SK-N-SH (cell line): ENCODE data around the gene SSPN. TPM values are rescaled to one million over a fixed set of nuclear protein-coding genes. Genes with fewer than 3 reads are reported as not detected.

Experiments
- CTCF ChIA-PET: fragments of 300-600, 350-600 bp; formaldehyde crosslinking; extraction: SDS; loops from one replicate; lab custom pipeline; 2021; lab: Yijun Ruan, JAX
- POLR2A ChIA-PET: fragments of 350-600 bp; sonication (Branson Sonifier 250); formaldehyde crosslinking; extraction: SDS; loops from one replicate; lab custom pipeline; 2020; ENCODE audit warnings: antibody characterized with exemption, inconsistent platforms; lab: Yijun Ruan, JAX
- DNase-seq: peaks from one replicate; pipeline ENCODE4 v3.0.0; 2012
- H2AFZ ChIP-seq: fragments of 200-600 bp; sonication (generic); 2 replicates; pipeline ENCODE4 v1.8.1; 2016; ENCODE audit warnings: antibody characterized with exemption, mild to moderate bottlenecking, low read depth
- H3F3A ChIP-seq: fragments of 200-600 bp; sonication (generic); replicated peaks from 2 replicates; pipeline ENCODE3; 2016; ENCODE audit warnings: antibody characterized with exemption, mild to moderate bottlenecking; ENCODE audit not compliant: insufficient read depth
- H3K27ac ChIP-seq, 2 experiments: fragments of 200-500 bp in 1 of 2; fragments of 200-600 bp in 1 of 2; sonication (Bioruptor generic) in 1 of 2; sonication (generic), shearing (Covaris generic) in 1 of 2; 2 replicates each; pipeline versions ENCODE4 v1.5.1 to v1.6.1; 2014 to 2016; ENCODE audit warnings: low read depth in 2 of 2, inconsistent platforms in 1 of 2, low read length in 1 of 2, mild to moderate bottlenecking in 1 of 2, mixed read lengths in 1 of 2
- H3K27me3 ChIP-seq: fragments of 200-600 bp; sonication (generic), shearing (Covaris generic); 2 replicates; pipeline ENCODE4 v1.6.1; 2016; ENCODE audit warnings: mixed run types; ENCODE audit not compliant: insufficient read depth
- H3K36me3 ChIP-seq, 2 experiments: fragments of 200-500 bp in 1 of 2; fragments of 200-600 bp in 1 of 2; sonication (Bioruptor generic) in 1 of 2; sonication (generic) in 1 of 2; replicated peaks in 1 of 2; 2 replicates each; pipeline versions ENCODE3 to v1.5.1; 2014 to 2016; ENCODE audit warnings: low read length in 1 of 2, mild to moderate bottlenecking in 1 of 2; ENCODE audit not compliant: insufficient read depth in 2 of 2, control insufficient read depth in 1 of 2
- H3K4me1 ChIP-seq, 2 experiments: fragments of 200-500 bp in 1 of 2; fragments of 200-600 bp in 1 of 2; sonication (Bioruptor generic) in 1 of 2; sonication (generic), shearing (Covaris generic) in 1 of 2; 2 replicates each; pipeline versions ENCODE4 v1.5.1 to v1.6.1; 2014 to 2016; ENCODE audit warnings: low read depth in 1 of 2, low read length in 1 of 2, mixed run types in 1 of 2; ENCODE audit not compliant: insufficient read depth in 2 of 2, control insufficient read depth in 1 of 2
- H3K4me2 ChIP-seq: fragments of 200-600 bp; sonication (generic), shearing (Covaris generic); 2 replicates; pipeline ENCODE4 v1.6.1; 2017; ENCODE audit warnings: mixed run types
- H3K4me3 ChIP-seq, 2 experiments: fragments of 200-500 bp in 1 of 2; fragments of 200-600 bp in 1 of 2; sonication (Bioruptor generic) in 1 of 2; sonication (generic), shearing (Covaris generic) in 1 of 2; 2 replicates each; pipeline versions ENCODE4 v1.5.1 to v1.8.1; 2014 to 2016; ENCODE audit warnings: low read depth in 2 of 2, inconsistent platforms in 1 of 2, low read length in 1 of 2, mild to moderate bottlenecking in 1 of 2, mixed read lengths in 1 of 2, moderate library complexity in 1 of 2
- H3K79me2 ChIP-seq: fragments of 200-600 bp; sonication (generic); 2 replicates; pipeline ENCODE4 v1.8.1; 2017; ENCODE audit warnings: mild to moderate bottlenecking; ENCODE audit not compliant: insufficient read depth
- H3K9ac ChIP-seq: fragments of 200-600 bp; sonication (generic); 2 replicates; pipeline ENCODE4 v1.6.1; 2017; ENCODE audit warnings: mixed run types
- H3K9me2 ChIP-seq: fragments of 200-600 bp; sonication (generic); 2 replicates; pipeline ENCODE4 v1.6.1; 2017; ENCODE audit warnings: mixed run types
- H3K9me3 ChIP-seq: fragments of 200-600 bp; sonication (generic); 2 replicates; pipeline ENCODE4 v1.6.1; 2017; ENCODE audit warnings: mixed run types, mild to moderate bottlenecking, moderate library complexity
- H4K20me1 ChIP-seq: fragments of 200-600 bp; sonication (generic); 2 replicates; pipeline ENCODE4 v1.6.1; 2017; ENCODE audit warnings: mild to moderate bottlenecking, mixed run types; ENCODE audit not compliant: insufficient read depth
- CHD2 ChIP-seq: fragments of 150-350 bp; IDR thresholded peaks from 2 replicates; pipeline ENCODE4 v1.6.1; 2018; ENCODE audit warnings: low read length; ENCODE audit not compliant: partially characterized antibody
- ELF1 ChIP-seq: IDR thresholded peaks from 2 replicates; pipeline ENCODE4 v1.4.0; 2012
- EP300 ChIP-seq, 2 experiments: IDR thresholded peaks; 2 replicates each; pipeline versions ENCODE4 v1.4.0 to v1.6.1; 2012; ENCODE audit warnings: borderline replicate concordance in 1 of 2, low read depth in 1 of 2, low read length in 1 of 2
- EZH2phosphoT487 ChIP-seq: fragments of 200-600 bp; sonication (generic); IDR thresholded peaks from 2 replicates; pipeline ENCODE4 v1.6.1; 2017; ENCODE audit warnings: low read depth, mixed run types, mild to moderate bottlenecking, antibody characterized with exemption, moderate library complexity, borderline replicate concordance
- FOSL2 ChIP-seq: IDR thresholded peaks from 2 replicates; pipeline ENCODE4 v1.4.0; 2012; ENCODE audit warnings: low read depth, mild to moderate bottlenecking, moderate library complexity, borderline replicate concordance
- GABPA ChIP-seq: IDR thresholded peaks from 2 replicates; pipeline ENCODE4 v1.4.0; 2012; ENCODE audit warnings: low read depth, mild to moderate bottlenecking
- MEF2A ChIP-seq: IDR thresholded peaks from 2 replicates; pipeline ENCODE4 v1.4.0; 2012; ENCODE audit warnings: low read depth, borderline replicate concordance
- MXI1 ChIP-seq: IDR thresholded peaks from 2 replicates; pipeline ENCODE4 v1.6.1; 2012; ENCODE audit warnings: mild to moderate bottlenecking, low read depth, low read length, improper control_type of control experiment
- NRF1 ChIP-seq: IDR thresholded peaks from 2 replicates; pipeline ENCODE4 v1.6.1; 2012; ENCODE audit warnings: low read depth, mild to moderate bottlenecking, low read length
- POLR2AphosphoS5 ChIP-seq: IDR thresholded peaks from 2 replicates; pipeline ENCODE4 v1.6.1; 2012; ENCODE audit warnings: low read depth, low read length
- RCOR1 ChIP-seq: fragments of 150-350 bp; IDR thresholded peaks from 2 replicates; pipeline ENCODE4 v1.6.1; 2017; ENCODE audit warnings: antibody characterized with exemption, low read length
- SIN3A ChIP-seq: IDR thresholded peaks from 2 replicates; pipeline ENCODE4 v1.6.1; 2012; ENCODE audit warnings: low read depth, mild to moderate bottlenecking, low read length, moderate library complexity, borderline replicate concordance
- SMC3 ChIP-seq: IDR thresholded peaks from 2 replicates; pipeline ENCODE4 v1.6.1; 2012; ENCODE audit warnings: low read depth, low read length, improper control_type of control experiment
- TAF1 ChIP-seq: IDR thresholded peaks from 2 replicates; pipeline ENCODE4 v1.6.1; 2012; ENCODE audit warnings: low read depth, mild to moderate bottlenecking, low read length, moderate library complexity, borderline replicate concordance
- WGBS: methylation state at CpG from one replicate; pipeline ENCODE4 v1.1.6; 2017; ENCODE audit warnings: low lambda C conversion rate; 5-methylcytosine and 5-hydroxymethylcytosine counted together
- polyA plus RNA-seq, 3 experiments: library from polyadenylated mRNA; depleted of rRNA; stranded (reverse); fragments of >200 nt; gene quantifications; 2 replicates each; pipeline ENCODE4 v1.2.3, GENCODE V29; 2012
- TF ChIP-seq, protein P1 (sequence below): IDR thresholded peaks from 2 replicates; pipeline ENCODE4 v1.4.0; 2012; ENCODE audit warnings: low read depth, borderline replicate concordance
- TF ChIP-seq, protein P2 (sequence below): IDR thresholded peaks from 2 replicates; pipeline ENCODE4 v1.4.0; 2012; ENCODE audit warnings: low read depth, borderline replicate concordance
- TF ChIP-seq, protein P3 (sequence below): fragments of 150-350 bp; IDR thresholded peaks from 2 replicates; pipeline ENCODE4 v1.6.1; 2016; ENCODE audit warnings: mild to moderate bottlenecking, low read depth, low read length
- TF ChIP-seq, protein P4 (sequence below): IDR thresholded peaks from 2 replicates; pipeline ENCODE4; 2012

Gene SSPN
- polyA plus RNA-seq, 1 of the 3 experiments (the other 2 are of a cell fraction) = 5.9 TPM

DNA sequence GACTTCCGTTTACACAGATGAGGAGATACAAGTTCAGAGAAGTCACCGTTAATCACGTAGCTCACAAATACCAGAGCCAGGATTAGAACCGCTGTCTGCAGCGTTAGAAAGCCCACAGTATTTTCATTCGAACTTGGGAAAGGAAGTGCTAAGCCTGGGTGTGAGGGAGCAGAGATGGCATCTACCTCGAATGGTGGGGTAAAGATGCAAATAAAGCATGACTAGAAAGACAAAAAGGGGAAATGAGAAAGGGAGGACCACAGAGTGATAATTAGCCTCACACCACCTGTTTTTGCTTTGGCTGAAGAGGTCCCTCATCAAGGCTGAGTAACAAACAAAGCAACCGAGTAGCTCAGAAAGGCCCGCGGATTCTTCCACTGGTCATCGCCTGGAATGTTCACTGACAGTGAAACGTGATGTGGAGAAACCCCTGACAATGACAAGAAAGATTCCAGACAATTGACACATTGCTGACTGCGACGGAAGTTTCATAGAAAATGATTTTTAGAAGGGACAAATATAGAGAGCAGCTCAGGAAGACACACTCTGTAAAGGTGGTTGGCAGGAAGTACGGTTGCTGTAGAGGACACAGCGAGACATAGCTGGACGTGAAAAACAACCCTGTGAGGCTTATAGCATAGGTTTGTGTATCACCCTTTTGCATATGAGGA is 39.0 kb upstream of the SSPN start:
- no peaks in the 10 kb centered on the region for H3K36me3 ChIP-seq
- H3K27me3 ChIP-seq = no peaks in the 10 kb centered on the region
- no peaks in the 10 kb centered on the region for H3K79me2 ChIP-seq
- no peaks in the 10 kb centered on the region for H4K20me1 ChIP-seq
- no peak overlapping the region for H3K4me3 ChIP-seq
- CTCF ChIA-PET = interaction anchor here (1.2 to 1.3 kb wide), 2 partner anchors 12 to 34 kb away, joined by 3 to 4 read pairs; no protein-coding TSS in a partner anchor
- H2AFZ ChIP-seq = no peak overlapping the region
- DNase-seq = no peak
- no peak overlapping the region for H3K9ac ChIP-seq
- no peaks in the 10 kb centered on the region for H3K9me3 ChIP-seq
- no peaks in the 10 kb centered on the region for H3K9me2 ChIP-seq
- H3K4me2 ChIP-seq = no peak overlapping the region
- 88% methylated on average over 17 of the region's 17 CpGs for WGBS
- POLR2A ChIA-PET = no interaction called here
- H3F3A ChIP-seq = peaks cover 19% of the 10 kb centered on the region
- peaks cover 2 to 21% of the 10 kb centered on the region in 2 experiments for H3K4me1 ChIP-seq
- no peak overlapping the region for H3K27ac ChIP-seq
- TF ChIP-seq ELF1 = no peak
- TF ChIP-seq CHD2 = no peak
- no peak for TF ChIP-seq MEF2A
- no peak for TF ChIP-seq NRF1
- TF ChIP-seq, protein P1, sequence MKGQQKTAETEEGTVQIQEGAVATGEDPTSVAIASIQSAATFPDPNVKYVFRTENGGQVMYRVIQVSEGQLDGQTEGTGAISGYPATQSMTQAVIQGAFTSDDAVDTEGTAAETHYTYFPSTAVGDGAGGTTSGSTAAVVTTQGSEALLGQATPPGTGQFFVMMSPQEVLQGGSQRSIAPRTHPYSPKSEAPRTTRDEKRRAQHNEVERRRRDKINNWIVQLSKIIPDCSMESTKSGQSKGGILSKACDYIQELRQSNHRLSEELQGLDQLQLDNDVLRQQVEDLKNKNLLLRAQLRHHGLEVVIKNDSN = no peak
- TF ChIP-seq SIN3A = no peak
- TF ChIP-seq SMC3 = no peak

DNA sequence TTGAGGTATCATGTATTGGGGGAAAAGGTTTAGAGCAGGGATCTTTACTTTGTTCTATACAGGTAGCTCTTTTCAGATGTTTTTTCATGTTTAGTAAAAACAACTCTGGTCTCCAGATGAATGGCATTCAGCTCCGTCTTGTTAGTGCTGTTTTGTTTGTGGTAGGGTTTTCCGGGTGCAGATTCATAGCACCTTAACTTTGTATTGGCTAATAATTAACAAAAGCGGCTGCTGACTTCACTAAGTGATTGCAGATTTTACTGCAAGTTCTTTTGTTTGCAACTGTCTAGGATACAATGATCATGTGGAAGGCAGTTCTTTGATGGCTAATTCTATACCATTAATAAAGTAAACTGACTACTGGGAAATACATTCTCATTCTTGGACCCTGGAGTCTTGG is 38.4 kb upstream of the SSPN start:
- no peak overlapping the region for H3K4me3 ChIP-seq
- H3K27ac ChIP-seq = no peak overlapping the region
- DNase-seq = no peak
- 60% methylated on average over 3 of the region's 3 CpGs for WGBS
- no peaks in the 10 kb centered on the region for H3K9me2 ChIP-seq
- ChIA-PET CTCF (interaction anchor here (1.3 kb wide), 1 partner anchor 35 kb away, joined by 3 read pairs; no protein-coding TSS in a partner anchor), POLR2A (no interaction called here)
- H3K4me2 ChIP-seq = no peak overlapping the region
- H3F3A ChIP-seq = peaks cover 16% of the 10 kb centered on the region
- H3K9me3 ChIP-seq = no peaks in the 10 kb centered on the region
- no peak overlapping the region for H2AFZ ChIP-seq
- peaks cover 2 to 21% of the 10 kb centered on the region in 2 experiments for H3K4me1 ChIP-seq
- H3K79me2 ChIP-seq = no peaks in the 10 kb centered on the region
- H3K9ac ChIP-seq = no peak overlapping the region
- no peaks in the 10 kb centered on the region for H3K27me3 ChIP-seq
- no peaks in the 10 kb centered on the region for H3K36me3 ChIP-seq
- no peaks in the 10 kb centered on the region for H4K20me1 ChIP-seq
- TF ChIP-seq FOSL2 (no peak), EP300 (IDR thresholded peaks at IDR 0.05; ENCODE audit: borderline replicate concordance in 1 of 2, low read depth in 1 of 2, low read length in 1 of 2) (no peak), EZH2phosphoT487 (no peak), CHD2 (no peak), POLR2AphosphoS5 (no peak), MXI1 (no peak), NRF1 (no peak), SIN3A (no peak), GABPA (no peak), RCOR1 (no peak), TAF1 (no peak)
- TF ChIP-seq, protein P2, sequence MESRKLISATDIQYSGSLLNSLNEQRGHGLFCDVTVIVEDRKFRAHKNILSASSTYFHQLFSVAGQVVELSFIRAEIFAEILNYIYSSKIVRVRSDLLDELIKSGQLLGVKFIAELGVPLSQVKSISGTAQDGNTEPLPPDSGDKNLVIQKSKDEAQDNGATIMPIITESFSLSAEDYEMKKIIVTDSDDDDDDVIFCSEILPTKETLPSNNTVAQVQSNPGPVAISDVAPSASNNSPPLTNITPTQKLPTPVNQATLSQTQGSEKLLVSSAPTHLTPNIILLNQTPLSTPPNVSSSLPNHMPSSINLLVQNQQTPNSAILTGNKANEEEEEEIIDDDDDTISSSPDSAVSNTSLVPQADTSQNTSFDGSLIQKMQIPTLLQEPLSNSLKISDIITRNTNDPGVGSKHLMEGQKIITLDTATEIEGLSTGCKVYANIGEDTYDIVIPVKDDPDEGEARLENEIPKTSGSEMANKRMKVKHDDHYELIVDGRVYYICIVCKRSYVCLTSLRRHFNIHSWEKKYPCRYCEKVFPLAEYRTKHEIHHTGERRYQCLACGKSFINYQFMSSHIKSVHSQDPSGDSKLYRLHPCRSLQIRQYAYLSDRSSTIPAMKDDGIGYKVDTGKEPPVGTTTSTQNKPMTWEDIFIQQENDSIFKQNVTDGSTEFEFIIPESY = no peak
- TF ChIP-seq, protein P3, sequence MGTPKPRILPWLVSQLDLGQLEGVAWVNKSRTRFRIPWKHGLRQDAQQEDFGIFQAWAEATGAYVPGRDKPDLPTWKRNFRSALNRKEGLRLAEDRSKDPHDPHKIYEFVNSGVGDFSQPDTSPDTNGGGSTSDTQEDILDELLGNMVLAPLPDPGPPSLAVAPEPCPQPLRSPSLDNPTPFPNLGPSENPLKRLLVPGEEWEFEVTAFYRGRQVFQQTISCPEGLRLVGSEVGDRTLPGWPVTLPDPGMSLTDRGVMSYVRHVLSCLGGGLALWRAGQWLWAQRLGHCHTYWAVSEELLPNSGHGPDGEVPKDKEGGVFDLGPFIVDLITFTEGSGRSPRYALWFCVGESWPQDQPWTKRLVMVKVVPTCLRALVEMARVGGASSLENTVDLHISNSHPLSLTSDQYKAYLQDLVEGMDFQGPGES = no peak
- TF ChIP-seq, protein P4, sequence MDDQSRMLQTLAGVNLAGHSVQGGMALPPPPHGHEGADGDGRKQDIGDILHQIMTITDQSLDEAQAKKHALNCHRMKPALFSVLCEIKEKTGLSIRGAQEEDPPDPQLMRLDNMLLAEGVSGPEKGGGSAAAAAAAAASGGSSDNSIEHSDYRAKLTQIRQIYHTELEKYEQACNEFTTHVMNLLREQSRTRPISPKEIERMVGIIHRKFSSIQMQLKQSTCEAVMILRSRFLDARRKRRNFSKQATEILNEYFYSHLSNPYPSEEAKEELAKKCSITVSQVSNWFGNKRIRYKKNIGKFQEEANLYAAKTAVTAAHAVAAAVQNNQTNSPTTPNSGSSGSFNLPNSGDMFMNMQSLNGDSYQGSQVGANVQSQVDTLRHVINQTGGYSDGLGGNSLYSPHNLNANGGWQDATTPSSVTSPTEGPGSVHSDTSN = no peak
- TF ChIP-seq, protein P1 = no peak
